Measurements from ENCODE around the gene TMEM269. TPM values are rescaled to one million over a fixed set of nuclear protein-coding genes. Genes with fewer than 3 reads are reported as not detected.

The TMEM269 gene
- total and polyA plus RNA-seq, 8 donors, result 0.17 to 1.6 (median 1.3) TPM; not detected in 1

GRCh38 chr1:42739753-42740700 is 44.8 kb upstream of the TMEM269 start, which contains the start of gene CLDN19:
Gene CLDN19, minus strand, starts transcription at chr1:42740236. Its CDS starts 173 bp downstream, at chr1:42740063.
- Histone ChIP-seq H3K36me3 (no peaks in the 10 kb centered on the region), H3K27ac (no peak within 1 kb of the TSS), H3K27me3 (peaks cover 0 to 5% of the 10 kb centered on the region in 2 donors), H3K9me3 (no peaks in the 10 kb centered on the region), H3K4me1 (peaks cover 0 to 6% of the 10 kb centered on the region in 2 donors), H3K4me3 (no peak within 1 kb of the TSS)
- intact Hi-C loops (cut with DNase I), result no loop called here
- no peak for TF ChIP-seq CTCF (IDR thresholded peaks at IDR 0.05)
- DNase-seq (peak in 1 of 4 donors; percentile 34), ATAC-seq (peak; percentile 41)

- H3K4me3 ChIP-seq, result no peak overlapping the region
- DNase-seq (peak in 1 of 4 donors; percentile 28), ATAC-seq (no peak)
- H3K9me3 ChIP-seq, result no peaks in the 10 kb centered on the region
- H3K4me1 ChIP-seq, result peaks cover 0 to 6% of the 10 kb centered on the region in 2 donors
- no peak for TF ChIP-seq CTCF (IDR thresholded peaks at IDR 0.05)
- intact Hi-C loops (cut with DNase I), result no loop called here
- no peak overlapping the region for H3K27ac ChIP-seq
- H3K36me3 ChIP-seq, result peaks cover 0 to 4% of the 10 kb centered on the region in 2 donors
- H3K27me3 ChIP-seq, result peaks cover 0 to 5% of the 10 kb centered on the region in 2 donors
These were observed 43.8 kb upstream of the TMEM269 start for GRCh38 chr1:42740851-42741580.

- H3K4me1 ChIP-seq, result peaks cover 0 to 6% of the 10 kb centered on the region in 2 donors
- no peak for DNase-seq
- H3K4me3 ChIP-seq, result no peak overlapping the region
- TF ChIP-seq CTCF (IDR thresholded peaks at IDR 0.05), result no peak
- H3K36me3 ChIP-seq, result peaks cover 0 to 11% of the 10 kb centered on the region in 2 donors
- no peak for ATAC-seq
- peaks cover 0 to 5% of the 10 kb centered on the region in 2 donors for H3K27me3 ChIP-seq
- H3K9me3 ChIP-seq, result no peaks in the 10 kb centered on the region
- intact Hi-C loops (cut with DNase I), result no loop called here
- no peak overlapping the region for H3K27ac ChIP-seq
These were observed 43.1 kb upstream of the TMEM269 start for GRCh38 chr1:42741706-42742105.

- H3K36me3 ChIP-seq, result peaks cover 0 to 15% of the 10 kb centered on the region in 2 donors
- ATAC-seq (no peak), DNase-seq (no peak)
- intact Hi-C loops (cut with DNase I), result no loop called here
- no peaks in the 10 kb centered on the region for H3K9me3 ChIP-seq
- H3K27ac ChIP-seq, result no peak overlapping the region
- no peak overlapping the region for H3K4me3 ChIP-seq
- no peak for TF ChIP-seq CTCF (IDR thresholded peaks at IDR 0.05)
- H3K4me1 ChIP-seq, result peaks cover 0 to 4% of the 10 kb centered on the region in 2 donors
- peaks cover 0 to 5% of the 10 kb centered on the region in 2 donors for H3K27me3 ChIP-seq
These were observed 42.6 kb upstream of the TMEM269 start for GRCh38 chr1:42742141-42742540.
